Activated T-helper 2 cell treated with anti-CD3 and anti-CD28 coated beads, Interferon-gamma antibody, Interleukin-2, Interleukin-4, amounts not matched to agents 10 μg/mL and 5 μg/mL and 100 μg/mL, durations not matched to agents 14 hours and 24 hours and 36 hours (primary cell): ENCODE measurements around the gene GNAQ. TPM values are rescaled to one million over a fixed set of nuclear protein-coding genes. Genes with fewer than 3 reads are reported as not detected.
A peak's percentile ranks its signal among the peaks of the same experiment; 100 is the strongest.

Experiments
- DNase-seq: peaks from one replicate; pipeline ENCODE4 v3.0.0; 2021; ENCODE audit warnings: low spot score
- H3K27ac Mint-ChIP-seq: one replicate; pipeline ENCODE4 v1.8.0; 2021; ENCODE audit warnings: mixed read lengths
- H3K27me3 Mint-ChIP-seq: one replicate; pipeline ENCODE4 v1.8.0; 2021; ENCODE audit warnings: low read depth, mixed read lengths
- H3K36me3 Mint-ChIP-seq: one replicate; pipeline ENCODE4 v1.8.0; 2021; ENCODE audit warnings: low read depth, mixed read lengths
- H3K4me1 Mint-ChIP-seq: one replicate; pipeline ENCODE4 v1.8.0; 2021; ENCODE audit warnings: low read depth, mixed read lengths
- H3K4me3 Mint-ChIP-seq: one replicate; pipeline ENCODE4 v1.8.0; 2021; ENCODE audit warnings: low read depth, mild to moderate bottlenecking, moderate library complexity, mixed read lengths
- H3K9me3 Mint-ChIP-seq: one replicate; pipeline ENCODE4 v1.8.0; 2021; ENCODE audit warnings: mixed read lengths
- intact Hi-C: fragments of 100-400 bp; cut with micrococcal nuclease; formaldehyde crosslinking; loops from one replicate; pipeline ENCODE4 v1.15.1; 2023
- total RNA-seq: library from RNA; stranded (reverse); gene quantifications from 2 replicates; pipeline ENCODE4 v1.2.3, GENCODE V29; 2022

Gene GNAQ
- total RNA-seq, 1 donor from 2014 or later: 28.6 TPM

- no peaks in the 10 kb centered on the region for H3K9me3 Mint-ChIP-seq
- H3K4me3 Mint-ChIP-seq: no peak overlapping the region
- intact Hi-C loops: no loop called here
- no peak for DNase-seq
- H3K36me3 Mint-ChIP-seq: peaks cover 39% of the 10 kb centered on the region
- no peaks in the 10 kb centered on the region for H3K27me3 Mint-ChIP-seq
- peaks cover 11% of the 10 kb centered on the region for H3K4me1 Mint-ChIP-seq
- no peak overlapping the region for H3K27ac Mint-ChIP-seq
Observed at GRCh38 chr9:77794985-77795384, 236.6 kb downstream of the GNAQ start.

GRCh38 chr9:77793849-77794248 lies 237.8 kb downstream of the GNAQ start:
- H3K9me3 Mint-ChIP-seq: no peaks in the 10 kb centered on the region
- intact Hi-C loops: no loop called here
- H3K27ac Mint-ChIP-seq: no peak overlapping the region
- no peak overlapping the region for H3K4me3 Mint-ChIP-seq
- peaks cover 8% of the 10 kb centered on the region for H3K4me1 Mint-ChIP-seq
- no peak for DNase-seq
- peaks cover 38% of the 10 kb centered on the region for H3K36me3 Mint-ChIP-seq
- no peaks in the 10 kb centered on the region for H3K27me3 Mint-ChIP-seq

- intact Hi-C loops: no loop called here
- peaks cover 11% of the 10 kb centered on the region for H3K4me1 Mint-ChIP-seq
- H3K27ac Mint-ChIP-seq: no peak overlapping the region
- no peaks in the 10 kb centered on the region for H3K27me3 Mint-ChIP-seq
- H3K36me3 Mint-ChIP-seq: peaks cover 35% of the 10 kb centered on the region
- no peak overlapping the region for H3K4me3 Mint-ChIP-seq
- DNase-seq: no peak
- no peaks in the 10 kb centered on the region for H3K9me3 Mint-ChIP-seq
Observed at GRCh38 chr9:77789891-77790290, 241.7 kb downstream of the GNAQ start.

- intact Hi-C loops: no loop called here
- H3K4me1 Mint-ChIP-seq: peaks cover 17% of the 10 kb centered on the region
Observed at GRCh38 chr9:77785341-77785740, 246.3 kb downstream of the GNAQ start.

GRCh38 chr9:77783518-77783917 lies 248.1 kb downstream of the GNAQ start:
- peaks cover 33% of the 10 kb centered on the region for H3K4me1 Mint-ChIP-seq
- intact Hi-C loops: no loop called here
- no peak overlapping the region for H3K4me3 Mint-ChIP-seq
- DNase-seq: no peak
- H3K36me3 Mint-ChIP-seq: peaks cover 51% of the 10 kb centered on the region
- H3K27me3 Mint-ChIP-seq: no peaks in the 10 kb centered on the region
- no peak overlapping the region for H3K27ac Mint-ChIP-seq
- H3K9me3 Mint-ChIP-seq: peaks cover 5% of the 10 kb centered on the region

More at GRCh38 chr9:77785341-77785740, 246.3 kb downstream of the GNAQ start:
- H3K9me3 Mint-ChIP-seq: no peaks in the 10 kb centered on the region
- no peaks in the 10 kb centered on the region for H3K27me3 Mint-ChIP-seq
- H3K27ac Mint-ChIP-seq: no peak overlapping the region
- no peak for DNase-seq
- peaks cover 46% of the 10 kb centered on the region for H3K36me3 Mint-ChIP-seq
- H3K4me3 Mint-ChIP-seq: no peak overlapping the region

- Mint-ChIP-seq H3K27ac (peak overlapping the region; percentile 81), H3K36me3 (peaks cover 66% of the 10 kb centered on the region), H3K4me3 (peak overlapping the region; percentile 77), H3K27me3 (no peaks in the 10 kb centered on the region), H3K4me1 (peaks cover 38% of the 10 kb centered on the region), H3K9me3 (peaks cover 30% of the 10 kb centered on the region)
- intact Hi-C loops: no loop called here
- DNase-seq: no peak
Observed at GRCh38 chr9:77779010-77779409, 252.6 kb downstream of the GNAQ start.

- Mint-ChIP-seq H3K4me1 (peaks cover 12% of the 10 kb centered on the region), H3K27me3 (no peaks in the 10 kb centered on the region), H3K36me3 (peaks cover 43% of the 10 kb centered on the region), H3K27ac (no peak overlapping the region), H3K4me3 (no peak overlapping the region), H3K9me3 (peaks cover 23% of the 10 kb centered on the region)
- intact Hi-C loops: no loop called here
- DNase-seq: no peak
Observed at GRCh38 chr9:77773381-77773780, 258.2 kb downstream of the GNAQ start.

GRCh38 chr9:77772646-77773045 lies 259.0 kb downstream of the GNAQ start:
- Mint-ChIP-seq H3K27me3 (no peaks in the 10 kb centered on the region), H3K4me3 (no peak overlapping the region), H3K27ac (no peak overlapping the region), H3K9me3 (peaks cover 16% of the 10 kb centered on the region), H3K4me1 (peaks cover 8% of the 10 kb centered on the region), H3K36me3 (peaks cover 37% of the 10 kb centered on the region)
- DNase-seq: no peak
- intact Hi-C loops: no loop called here

GRCh38 chr9:77771171-77771570 lies 260.4 kb downstream of the GNAQ start:
- peaks cover 2% of the 10 kb centered on the region for H3K9me3 Mint-ChIP-seq
- H3K27me3 Mint-ChIP-seq: no peaks in the 10 kb centered on the region
- intact Hi-C loops: no loop called here
- no peak overlapping the region for H3K27ac Mint-ChIP-seq
- H3K4me3 Mint-ChIP-seq: no peak overlapping the region
- peaks cover 22% of the 10 kb centered on the region for H3K36me3 Mint-ChIP-seq
- DNase-seq: no peak
- peaks cover 4% of the 10 kb centered on the region for H3K4me1 Mint-ChIP-seq

GRCh38 chr9:77770340-77770739 lies 261.3 kb downstream of the GNAQ start:
- intact Hi-C loops: no loop called here
- Mint-ChIP-seq H3K4me1 (peaks cover 6% of the 10 kb centered on the region), H3K27ac (no peak overlapping the region), H3K4me3 (no peak overlapping the region), H3K9me3 (peaks cover 7% of the 10 kb centered on the region), H3K27me3 (no peaks in the 10 kb centered on the region), H3K36me3 (peaks cover 25% of the 10 kb centered on the region)
- no peak for DNase-seq

- Mint-ChIP-seq H3K36me3 (peaks cover 32% of the 10 kb centered on the region), H3K9me3 (peaks cover 8% of the 10 kb centered on the region), H3K27ac (no peak overlapping the region), H3K4me3 (no peak overlapping the region), H3K4me1 (peaks cover 8% of the 10 kb centered on the region), H3K27me3 (no peaks in the 10 kb centered on the region)
- no peak for DNase-seq
- intact Hi-C loops: no loop called here
Observed at GRCh38 chr9:77769246-77769645, 262.4 kb downstream of the GNAQ start.

GRCh38 chr9:77766587-77766986 lies 265.0 kb downstream of the GNAQ start:
- H3K4me1 Mint-ChIP-seq: peaks cover 6% of the 10 kb centered on the region
- H3K9me3 Mint-ChIP-seq: peaks cover 8% of the 10 kb centered on the region
- DNase-seq: no peak
- intact Hi-C loops: no loop called here
- no peaks in the 10 kb centered on the region for H3K27me3 Mint-ChIP-seq
- H3K4me3 Mint-ChIP-seq: no peak overlapping the region
- H3K27ac Mint-ChIP-seq: no peak overlapping the region
- peaks cover 31% of the 10 kb centered on the region for H3K36me3 Mint-ChIP-seq

- intact Hi-C loops: no loop called here
- no peak overlapping the region for H3K27ac Mint-ChIP-seq
- no peak for DNase-seq
- H3K4me3 Mint-ChIP-seq: no peak overlapping the region
- peaks cover 27% of the 10 kb centered on the region for H3K36me3 Mint-ChIP-seq
- H3K9me3 Mint-ChIP-seq: peaks cover 8% of the 10 kb centered on the region
- peaks cover 6% of the 10 kb centered on the region for H3K4me1 Mint-ChIP-seq
- H3K27me3 Mint-ChIP-seq: no peaks in the 10 kb centered on the region
Observed at GRCh38 chr9:77765781-77766259, 265.8 kb downstream of the GNAQ start.
